Astrocyte of the spinal cord (primary cell): ENCODE measurements around the gene ARSG.

ENCODE experiments used
- DNase-seq: peaks from one replicate; pipeline ENCODE4 v3.0.0; 2011; ENCODE audit warnings: low read depth, low spot score
- H3K4me3 ChIP-seq: 2 replicates; pipeline ENCODE4 v1.5.1; 2011; ENCODE audit warnings: low read depth, mild to moderate bottlenecking, low read length, moderate library complexity
- in situ Hi-C: cut with HindIII; loops from 2 replicates; pipeline ENCODE4 v1.10.0; 2017; ENCODE audit warnings: low sequenced_read_pairs
- TF ChIP-seq, protein P1 (sequence below): IDR thresholded peaks from 2 replicates; pipeline ENCODE4 v1.5.1; 2012; ENCODE audit warnings: low read depth, mild to moderate bottlenecking, low read length, inconsistent platforms

The ARSG gene

DNA sequence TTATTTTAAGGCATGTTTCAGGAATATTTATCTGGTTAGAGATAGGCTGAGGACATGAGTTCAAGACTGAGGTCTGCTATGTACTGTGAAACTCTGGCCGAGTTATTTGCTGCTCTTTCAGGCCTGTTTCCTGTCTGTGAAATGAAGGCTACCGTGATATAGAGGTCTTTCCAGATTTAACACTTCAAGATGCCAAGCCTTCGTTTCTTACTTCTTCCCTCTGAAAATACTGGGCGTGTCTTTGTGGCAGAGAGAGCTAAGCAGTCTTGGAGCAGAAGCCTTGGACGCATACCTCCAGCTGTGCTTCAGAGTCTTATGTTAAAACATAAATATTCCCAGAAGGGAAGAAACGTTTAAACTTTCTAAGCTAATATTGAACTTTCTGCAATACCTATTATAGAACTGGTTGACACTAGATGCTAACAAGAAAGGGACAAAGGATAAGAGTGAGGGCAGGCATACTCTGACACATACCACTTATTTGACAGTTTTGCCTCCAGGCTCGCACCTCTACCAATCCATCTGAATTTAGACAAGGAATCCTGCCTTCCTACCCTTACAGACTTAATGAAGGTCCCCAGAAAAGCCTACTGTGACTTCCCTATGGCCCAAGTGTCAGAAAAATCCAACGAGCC, 148.5 kb downstream of the ARSG start:
- DNase-seq: no peak
- no peak overlapping the region for H3K4me3 ChIP-seq
- TF ChIP-seq, protein P1, sequence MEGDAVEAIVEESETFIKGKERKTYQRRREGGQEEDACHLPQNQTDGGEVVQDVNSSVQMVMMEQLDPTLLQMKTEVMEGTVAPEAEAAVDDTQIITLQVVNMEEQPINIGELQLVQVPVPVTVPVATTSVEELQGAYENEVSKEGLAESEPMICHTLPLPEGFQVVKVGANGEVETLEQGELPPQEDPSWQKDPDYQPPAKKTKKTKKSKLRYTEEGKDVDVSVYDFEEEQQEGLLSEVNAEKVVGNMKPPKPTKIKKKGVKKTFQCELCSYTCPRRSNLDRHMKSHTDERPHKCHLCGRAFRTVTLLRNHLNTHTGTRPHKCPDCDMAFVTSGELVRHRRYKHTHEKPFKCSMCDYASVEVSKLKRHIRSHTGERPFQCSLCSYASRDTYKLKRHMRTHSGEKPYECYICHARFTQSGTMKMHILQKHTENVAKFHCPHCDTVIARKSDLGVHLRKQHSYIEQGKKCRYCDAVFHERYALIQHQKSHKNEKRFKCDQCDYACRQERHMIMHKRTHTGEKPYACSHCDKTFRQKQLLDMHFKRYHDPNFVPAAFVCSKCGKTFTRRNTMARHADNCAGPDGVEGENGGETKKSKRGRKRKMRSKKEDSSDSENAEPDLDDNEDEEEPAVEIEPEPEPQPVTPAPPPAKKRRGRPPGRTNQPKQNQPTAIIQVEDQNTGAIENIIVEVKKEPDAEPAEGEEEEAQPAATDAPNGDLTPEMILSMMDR: no peak
- in situ Hi-C loops: no loop called here

DNA sequence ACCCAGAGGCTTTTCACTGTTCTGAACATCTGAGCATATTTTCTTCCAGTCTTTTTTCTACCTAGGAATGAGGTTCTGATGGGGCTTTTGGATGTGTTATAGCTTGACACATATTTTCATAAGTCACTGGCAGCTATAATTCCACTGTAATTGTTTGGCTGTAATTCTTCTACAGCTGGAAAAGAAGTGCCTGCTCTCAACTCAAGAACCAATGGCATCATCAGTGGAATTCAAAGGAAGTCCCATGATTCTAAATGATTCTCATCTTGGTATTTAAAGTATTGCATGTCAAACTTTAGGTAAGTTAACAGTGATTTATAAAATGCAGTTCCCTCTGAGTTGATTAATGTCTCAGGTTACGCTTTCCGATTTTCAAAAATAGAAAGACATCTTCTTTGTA, 149.2 kb downstream of the ARSG start:
- TF ChIP-seq, protein P1: no peak
- no peak overlapping the region for H3K4me3 ChIP-seq
- DNase-seq: no peak
- in situ Hi-C loops: no loop called here

DNA sequence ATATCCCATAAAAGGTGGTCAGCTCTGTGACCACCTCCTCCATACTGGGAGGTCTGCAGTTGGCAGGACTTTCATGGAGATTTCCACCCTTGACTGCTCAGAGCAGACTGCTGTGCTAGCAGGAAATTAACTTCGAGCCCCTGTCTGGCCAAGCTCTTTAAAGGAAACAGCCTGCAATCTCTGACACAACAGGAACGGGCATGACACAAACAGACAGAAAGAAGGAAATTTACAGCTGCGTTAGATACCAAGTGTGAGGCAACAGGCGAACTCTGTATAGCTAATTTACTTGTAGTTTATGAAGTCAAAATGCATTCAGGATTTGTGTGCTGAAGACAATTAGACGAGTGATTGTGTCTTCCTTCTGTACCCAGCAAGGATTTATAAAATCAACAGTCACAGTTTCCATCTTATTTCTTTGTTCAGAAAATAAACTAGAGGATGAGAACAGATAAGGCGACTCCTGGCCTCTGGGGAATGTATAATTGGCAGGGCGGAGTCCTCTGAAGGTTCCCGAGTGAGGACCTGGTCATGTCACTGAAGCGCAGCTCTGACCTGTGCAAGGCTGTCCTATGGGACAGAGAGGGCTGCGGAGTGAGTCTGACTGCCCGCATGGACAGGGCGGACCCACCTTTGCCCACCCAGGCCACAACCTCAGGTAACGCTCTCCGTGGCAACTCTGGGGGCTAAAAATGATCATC, 149.9 kb downstream of the ARSG start:
- no peak overlapping the region for H3K4me3 ChIP-seq
- TF ChIP-seq, protein P1: no peak
- no peak for DNase-seq
- in situ Hi-C loops: no loop called here

DNA sequence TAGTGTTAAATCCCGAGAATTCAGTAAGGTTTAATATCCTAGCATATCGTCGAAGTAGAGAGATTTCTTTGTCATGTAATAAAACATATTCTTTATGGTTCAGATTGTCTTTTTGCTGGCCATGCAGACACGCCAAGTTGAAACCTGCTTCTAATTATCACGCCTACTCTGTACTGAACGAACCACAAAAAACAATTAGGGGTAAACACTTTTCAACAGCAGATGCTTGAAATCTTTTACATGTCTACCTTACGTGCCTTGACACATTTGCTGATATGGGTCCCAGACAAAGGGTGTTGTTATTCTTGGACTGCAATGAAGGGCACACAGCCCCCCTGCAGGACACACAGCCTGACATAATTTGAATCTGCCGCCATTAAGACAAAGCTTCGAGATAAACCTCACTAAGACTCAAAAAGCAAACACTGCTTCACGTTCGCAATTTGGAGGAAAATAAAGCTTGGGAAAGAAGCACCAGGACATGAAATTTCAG, 152.7 kb downstream of the ARSG start:
- TF ChIP-seq, protein P1: no peak
- in situ Hi-C loops: no loop called here
- no peak overlapping the region for H3K4me3 ChIP-seq
- DNase-seq: no peak

DNA sequence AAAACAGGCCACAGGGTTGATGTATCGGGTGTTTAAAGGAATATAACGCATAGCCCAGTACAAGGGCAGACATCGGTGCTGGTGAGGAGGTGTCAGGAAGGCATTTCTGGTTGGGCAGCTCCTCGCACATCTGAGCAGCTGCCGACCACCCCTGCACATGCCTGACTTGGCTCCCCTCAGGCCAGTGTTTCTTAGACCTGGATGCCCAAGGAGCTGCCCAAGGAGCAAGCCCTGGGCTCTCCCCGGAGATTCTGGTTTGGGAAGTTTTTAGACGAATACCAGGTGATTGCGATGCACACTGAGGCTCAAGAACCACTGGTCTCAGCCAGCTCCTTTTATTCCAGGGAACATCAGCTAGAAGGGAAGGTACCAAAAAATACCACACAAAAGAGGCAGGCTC, 154.4 kb downstream of the ARSG start:
- TF ChIP-seq, protein P1: no peak
- no peak overlapping the region for H3K4me3 ChIP-seq
- in situ Hi-C loops: no loop called here
- no peak for DNase-seq

DNA sequence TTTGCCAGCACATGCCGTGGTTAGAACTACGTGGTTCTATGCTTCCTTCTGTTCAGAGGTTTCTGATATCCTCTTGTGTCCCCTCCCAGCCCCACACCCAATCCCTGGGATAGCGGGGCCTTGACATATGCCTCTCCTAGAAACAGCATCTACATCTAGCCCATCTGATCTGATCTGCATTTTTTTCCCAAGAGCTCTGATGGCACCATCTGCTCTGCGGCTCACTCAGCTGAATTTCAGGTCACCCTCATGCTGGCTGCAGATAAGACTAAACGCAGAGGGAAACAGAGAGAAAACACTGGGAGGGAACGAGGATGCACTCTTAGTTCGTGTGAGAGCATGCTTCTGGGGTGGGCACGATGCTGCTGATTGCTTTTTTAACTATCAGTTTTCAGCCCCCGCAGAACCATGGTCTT, 155.3 kb downstream of the ARSG start:
- TF ChIP-seq, protein P1: no peak
- no peak overlapping the region for H3K4me3 ChIP-seq
- DNase-seq: no peak
- in situ Hi-C loops: no loop called here
